Measurements from ENCODE around the gene USP44.

GRCh38 chr12:95548539-95549391, 2.5 kb downstream of the USP44 start:
- TF ChIP-seq EZH2phosphoT487 (IDR thresholded peaks at IDR 0.05; ENCODE audit: insufficient read depth, low read depth) (no peak), EZH2 (IDR thresholded peaks at IDR 0.05; ENCODE audit: insufficient read depth, poor library complexity, severe bottlenecking) (no peak)

Measured in GM23248 (cell line).